ENCODE results near the gene GOLGA8T. TPM values are rescaled to one million over a fixed set of nuclear protein-coding genes. Genes with fewer than 3 reads are reported as not detected.
"Not testable (repeated sequence)": the region's sequence is repeated elsewhere in the genome, so short reads cannot be mapped to it uniquely, and the experiment has no call there.

The GOLGA8T gene, protein sequence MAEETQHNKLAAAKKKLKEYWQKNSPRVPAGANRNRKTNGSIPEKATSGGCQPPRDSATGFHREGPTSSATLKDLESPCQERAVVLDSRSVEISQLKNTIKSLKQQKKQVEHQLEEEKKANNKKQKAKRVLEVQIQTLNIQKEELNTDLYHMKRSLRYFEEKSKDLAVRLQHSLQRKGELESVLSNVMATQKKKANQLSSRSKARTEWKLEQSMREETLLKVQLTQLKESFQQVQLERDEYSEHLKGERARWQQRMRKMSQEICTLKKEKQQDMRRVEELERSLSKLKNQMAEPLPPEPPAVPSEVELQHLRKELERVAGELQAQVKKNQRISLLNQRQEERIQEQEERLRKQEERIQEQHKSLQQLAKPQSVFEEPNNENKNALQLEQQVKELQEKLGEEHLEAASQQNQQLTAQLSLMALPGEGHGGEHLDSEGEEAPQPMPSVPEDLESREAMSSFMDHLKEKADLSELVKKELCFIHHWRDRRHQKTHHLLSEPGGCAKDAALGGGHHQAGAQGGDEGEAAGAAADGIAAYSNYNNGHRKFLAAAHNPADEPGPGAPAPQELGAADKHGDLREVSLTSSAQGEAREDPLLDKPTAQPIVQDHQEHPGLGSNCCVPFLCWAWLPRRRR
- total RNA-seq (0.99 and 2.1 TPM in 2 replicates), polyA plus RNA-seq (not detected in 2 replicates)

DNA sequence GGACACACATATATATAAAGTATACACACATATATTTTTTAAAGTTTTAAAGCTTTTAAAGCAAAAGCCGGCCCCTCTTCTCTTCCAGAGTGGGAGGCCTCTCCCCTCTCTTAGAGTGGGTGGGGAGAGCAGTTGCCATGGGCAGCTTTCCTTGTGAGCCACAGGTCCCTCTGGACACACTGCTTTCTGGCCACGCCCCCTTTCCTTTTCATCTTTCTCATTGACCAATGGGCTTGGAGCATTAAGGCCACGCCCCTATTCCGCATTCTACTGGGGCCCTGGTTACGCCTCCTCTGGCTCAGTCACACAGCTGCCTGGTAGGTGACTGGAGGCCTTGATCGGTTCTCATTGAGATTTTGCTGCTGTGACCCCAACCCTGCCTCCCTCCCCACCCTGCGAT, at the start of gene GOLGA8T:
TSS of gene GOLGA8T (plus strand) at position 301 of the 400 bp plus-strand sequence. CDS start at position 399, 98 bp downstream.
- not testable (repeated sequence) for H3K4me1 ChIP-seq (ENCODE audit: low read depth); H3K4me3 ChIP-seq; H3K36me3 ChIP-seq; H3K27me3 ChIP-seq; H3K27ac ChIP-seq; H3K9me3 ChIP-seq (ENCODE audit: low read depth); DNase-seq (ENCODE audit: low read depth in 1 of 2, low spot score in 1 of 2)

DNA sequence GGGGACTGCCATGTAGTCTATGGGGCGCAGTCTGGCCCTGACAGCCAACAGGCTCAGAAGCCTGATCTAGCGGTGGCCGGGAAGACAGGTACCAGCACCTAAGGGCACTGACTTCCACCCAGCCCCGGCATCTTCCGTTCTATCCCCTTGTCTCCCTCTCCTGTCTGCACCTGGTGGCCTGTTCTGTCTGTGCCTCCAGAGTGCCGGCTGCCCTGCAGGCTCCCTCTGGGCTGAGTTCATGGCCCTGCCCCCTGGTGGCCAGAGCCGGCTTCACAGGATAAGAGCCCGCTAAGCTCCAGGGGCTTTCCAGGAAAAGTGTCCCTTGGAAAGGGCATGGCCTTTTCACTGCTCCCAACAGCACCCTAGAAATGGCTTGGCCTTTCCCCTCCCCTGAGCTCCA, 37.0 kb upstream of the GOLGA8T start:
- H3K4me1 ChIP-seq (ENCODE audit: low read depth); DNase-seq (ENCODE audit: low read depth in 1 of 2, low spot score in 1 of 2); H3K4me3 ChIP-seq; H3K9me3 ChIP-seq (ENCODE audit: low read depth); H3K27me3 ChIP-seq; H3K27ac ChIP-seq; H3K36me3 ChIP-seq: not testable (repeated sequence)

DNA sequence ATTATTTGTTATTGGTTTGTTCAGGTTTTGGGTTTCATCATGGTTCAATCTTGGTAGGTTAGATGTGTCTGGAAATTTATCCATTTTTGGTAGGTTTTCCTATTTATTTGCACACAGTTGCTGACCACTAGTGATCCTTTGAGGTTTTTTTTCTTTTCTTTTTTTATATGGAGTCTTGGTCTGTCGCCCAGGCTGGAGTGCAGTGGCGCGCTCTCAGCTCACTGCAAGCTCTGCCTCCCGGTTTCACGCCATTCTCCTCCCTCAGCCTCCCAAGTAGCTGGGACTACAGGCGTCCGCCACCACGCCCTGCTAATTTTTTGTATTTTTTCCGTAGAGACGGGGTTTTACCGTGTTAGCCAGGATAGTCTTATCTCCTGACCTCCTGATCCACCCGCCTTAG, 32.0 kb upstream of the GOLGA8T start:
- not testable (repeated sequence) for H3K27ac ChIP-seq; H3K9me3 ChIP-seq (ENCODE audit: low read depth); H3K36me3 ChIP-seq; H3K4me3 ChIP-seq; H3K4me1 ChIP-seq (ENCODE audit: low read depth); DNase-seq (ENCODE audit: low read depth in 1 of 2, low spot score in 1 of 2); H3K27me3 ChIP-seq

DNA sequence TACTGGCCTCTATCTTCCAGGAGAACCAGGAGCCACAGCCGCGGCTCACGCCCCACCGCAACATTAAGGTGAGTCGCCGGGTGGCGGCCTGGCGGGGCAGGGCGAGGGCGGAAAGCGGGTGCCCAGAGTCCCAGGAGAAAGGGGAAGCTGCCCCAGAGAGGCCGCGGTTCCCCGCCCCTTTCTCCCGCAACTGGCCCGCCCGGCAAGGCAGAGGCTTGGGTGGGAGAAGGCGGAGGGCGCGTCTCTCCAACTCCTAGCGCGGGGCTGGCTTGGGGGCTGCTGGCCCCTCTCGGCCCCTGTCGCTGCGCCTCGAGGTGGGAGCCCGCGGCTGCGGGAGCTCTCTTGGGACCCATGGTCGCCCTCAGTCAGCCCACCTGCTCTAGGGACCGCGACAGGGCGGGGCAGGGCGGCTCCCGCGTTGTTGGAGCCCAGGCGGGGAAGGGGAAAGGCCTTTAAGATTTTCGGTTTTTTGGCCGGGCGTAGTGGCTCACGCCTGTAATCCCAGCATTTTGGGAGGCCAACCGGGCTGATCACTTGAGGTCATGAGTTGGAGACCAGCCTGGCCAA, 30.8 kb upstream of the GOLGA8T start:
- peak overlapping the region; percentile 36 for H3K4me3 ChIP-seq
- not testable (repeated sequence) for H3K4me1 ChIP-seq (ENCODE audit: low read depth); H3K27me3 ChIP-seq; H3K27ac ChIP-seq; H3K36me3 ChIP-seq; DNase-seq (ENCODE audit: low read depth in 1 of 2, low spot score in 1 of 2); H3K9me3 ChIP-seq (ENCODE audit: low read depth)

DNA sequence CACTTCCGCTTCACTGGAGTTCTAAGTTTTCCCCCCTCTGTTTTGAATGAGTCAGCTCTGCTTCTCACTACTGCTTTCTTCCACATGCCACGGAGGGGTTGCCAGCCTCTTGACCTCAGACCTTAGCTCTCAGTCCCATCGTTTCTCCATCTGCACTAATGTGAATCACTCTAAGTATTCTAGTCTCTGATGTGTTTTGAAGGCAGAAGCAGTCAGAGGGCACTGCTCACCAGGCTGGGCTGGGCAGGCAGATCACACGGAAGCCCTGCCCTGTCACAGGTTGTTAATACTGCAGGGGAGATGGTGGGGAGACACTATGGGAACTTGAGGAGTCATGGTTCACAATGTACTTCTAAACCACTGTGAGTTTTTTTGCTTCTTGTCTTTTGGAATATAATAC, 24.3 kb upstream of the GOLGA8T start:
- H3K4me1 ChIP-seq (ENCODE audit: low read depth); H3K27ac ChIP-seq; H3K36me3 ChIP-seq; H3K4me3 ChIP-seq; H3K9me3 ChIP-seq (ENCODE audit: low read depth); DNase-seq (ENCODE audit: low read depth in 1 of 2, low spot score in 1 of 2); H3K27me3 ChIP-seq: not testable (repeated sequence)

DNA sequence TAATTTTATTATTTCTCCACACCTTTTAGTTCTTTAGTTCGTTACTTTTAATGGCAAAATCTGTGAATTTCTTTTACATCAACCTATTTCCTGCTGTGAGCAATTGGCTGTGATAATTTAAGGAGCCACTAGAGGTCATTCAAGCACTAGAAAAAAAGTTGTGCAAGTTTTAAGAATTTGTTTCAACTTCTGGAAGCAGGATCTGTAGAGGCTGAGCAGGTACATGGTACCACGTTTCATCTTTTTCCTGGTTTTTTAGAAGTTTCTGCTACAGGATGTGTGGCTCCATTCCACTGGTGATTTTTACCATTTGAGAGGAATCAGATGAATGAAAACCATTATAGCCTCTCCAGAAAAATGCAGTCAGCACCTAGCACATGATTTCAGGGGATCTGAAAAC, 4.8 kb upstream of the GOLGA8T start:
- not testable (repeated sequence) for H3K27me3 ChIP-seq; H3K4me1 ChIP-seq (ENCODE audit: low read depth); H3K36me3 ChIP-seq; H3K9me3 ChIP-seq (ENCODE audit: low read depth); H3K4me3 ChIP-seq; H3K27ac ChIP-seq
- TF ChIP-seq, protein P1, sequence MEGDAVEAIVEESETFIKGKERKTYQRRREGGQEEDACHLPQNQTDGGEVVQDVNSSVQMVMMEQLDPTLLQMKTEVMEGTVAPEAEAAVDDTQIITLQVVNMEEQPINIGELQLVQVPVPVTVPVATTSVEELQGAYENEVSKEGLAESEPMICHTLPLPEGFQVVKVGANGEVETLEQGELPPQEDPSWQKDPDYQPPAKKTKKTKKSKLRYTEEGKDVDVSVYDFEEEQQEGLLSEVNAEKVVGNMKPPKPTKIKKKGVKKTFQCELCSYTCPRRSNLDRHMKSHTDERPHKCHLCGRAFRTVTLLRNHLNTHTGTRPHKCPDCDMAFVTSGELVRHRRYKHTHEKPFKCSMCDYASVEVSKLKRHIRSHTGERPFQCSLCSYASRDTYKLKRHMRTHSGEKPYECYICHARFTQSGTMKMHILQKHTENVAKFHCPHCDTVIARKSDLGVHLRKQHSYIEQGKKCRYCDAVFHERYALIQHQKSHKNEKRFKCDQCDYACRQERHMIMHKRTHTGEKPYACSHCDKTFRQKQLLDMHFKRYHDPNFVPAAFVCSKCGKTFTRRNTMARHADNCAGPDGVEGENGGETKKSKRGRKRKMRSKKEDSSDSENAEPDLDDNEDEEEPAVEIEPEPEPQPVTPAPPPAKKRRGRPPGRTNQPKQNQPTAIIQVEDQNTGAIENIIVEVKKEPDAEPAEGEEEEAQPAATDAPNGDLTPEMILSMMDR (IDR thresholded peaks at IDR 0.05; ENCODE audit: low read depth, low read length): peak; percentile 7
- peak in 1 of 2 donors; percentile 11 for DNase-seq (ENCODE audit: low read depth in 1 of 2, low spot score in 1 of 2)

DNA sequence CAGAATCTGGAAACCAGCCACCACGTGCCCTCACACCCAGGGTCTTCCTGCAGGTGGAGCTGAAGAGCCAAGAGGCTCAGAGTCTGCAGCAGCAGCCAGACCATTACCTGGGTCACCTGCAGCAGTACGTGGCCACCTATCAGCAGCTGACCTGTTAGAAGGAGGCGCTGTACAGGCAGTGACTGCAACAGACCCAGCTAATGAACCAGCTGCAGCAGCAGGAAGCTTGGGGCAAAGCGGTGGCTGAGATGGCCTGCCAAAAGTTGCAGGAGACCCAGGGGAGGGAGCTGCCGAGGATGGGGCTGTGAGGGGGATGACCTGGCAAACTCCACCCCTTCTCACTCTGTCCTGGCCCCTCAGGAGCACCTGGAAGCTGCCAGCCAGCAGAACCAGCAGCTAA, 8.4 kb downstream of the GOLGA8T start:
- not testable (repeated sequence) for H3K4me3 ChIP-seq; H3K27me3 ChIP-seq; H3K27ac ChIP-seq; H3K36me3 ChIP-seq; H3K9me3 ChIP-seq (ENCODE audit: low read depth); DNase-seq (ENCODE audit: low read depth in 1 of 2, low spot score in 1 of 2); H3K4me1 ChIP-seq (ENCODE audit: low read depth)

DNA sequence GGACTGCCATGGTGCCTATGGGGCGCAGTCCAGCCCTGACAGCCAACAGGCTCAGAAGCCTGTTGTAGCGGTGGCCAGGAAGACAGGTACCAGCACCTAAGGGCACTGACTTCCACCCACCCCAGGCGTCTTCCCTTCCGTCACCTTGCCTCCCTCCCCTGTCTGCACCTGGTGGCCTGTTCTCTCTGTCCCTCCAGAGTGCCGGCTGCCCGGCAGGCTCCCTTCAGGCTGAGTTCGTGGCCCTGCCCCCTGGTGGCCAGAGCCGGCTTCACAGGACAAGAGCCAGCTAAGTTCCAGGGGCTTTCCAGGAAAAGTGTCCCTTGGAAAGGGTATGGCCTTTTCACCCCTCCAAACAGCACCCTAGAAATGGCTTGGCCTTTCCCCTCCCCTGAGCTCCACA, 15.0 kb downstream of the GOLGA8T start:
- not testable (repeated sequence) for H3K4me1 ChIP-seq (ENCODE audit: low read depth); H3K36me3 ChIP-seq; DNase-seq (ENCODE audit: low read depth in 1 of 2, low spot score in 1 of 2); H3K27me3 ChIP-seq; H3K4me3 ChIP-seq; H3K27ac ChIP-seq; H3K9me3 ChIP-seq (ENCODE audit: low read depth)

DNA sequence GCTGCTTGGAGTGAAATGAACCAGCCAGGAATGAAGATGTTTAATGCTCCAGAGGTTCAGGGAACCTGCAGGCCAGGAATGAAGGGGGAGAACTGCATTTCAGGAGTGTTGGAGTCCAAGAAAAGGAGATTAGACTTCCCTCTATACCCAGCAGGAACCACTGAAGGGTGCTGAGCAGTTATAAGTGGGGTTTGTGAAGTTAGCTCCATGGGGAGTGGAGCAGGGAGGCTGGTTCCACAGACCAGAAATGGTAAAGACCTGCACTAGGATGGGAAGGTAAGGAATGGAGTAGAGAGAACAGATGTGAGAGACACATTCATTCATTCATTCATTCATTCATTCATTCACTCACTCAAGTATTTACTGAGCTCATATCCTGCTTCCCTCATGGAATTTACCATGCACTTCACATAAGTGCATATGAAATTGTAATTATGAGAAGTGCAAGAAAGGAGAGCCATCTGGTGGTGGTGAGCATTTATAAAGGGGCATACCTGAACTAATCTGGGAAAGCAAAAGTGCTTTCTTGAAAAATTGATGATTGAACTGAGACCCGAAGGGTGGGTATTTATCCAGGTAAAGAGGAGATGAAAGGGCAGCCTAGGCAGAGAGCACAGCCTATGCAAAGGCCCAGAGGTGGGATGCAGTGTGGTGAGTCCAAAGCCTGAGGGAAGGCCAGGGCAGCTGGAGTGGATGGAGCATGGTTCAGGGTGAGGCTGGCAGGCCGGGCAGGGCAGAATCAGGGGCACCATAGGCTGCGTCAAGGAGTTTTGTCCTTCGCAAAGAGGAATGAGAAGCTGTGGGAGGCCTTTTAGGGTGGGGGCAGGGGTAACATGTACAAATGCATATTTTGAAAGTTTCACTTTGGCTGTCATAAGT, 27.9 kb downstream of the GOLGA8T start:
- not testable (repeated sequence) for DNase-seq (ENCODE audit: low read depth in 1 of 2, low spot score in 1 of 2); H3K4me3 ChIP-seq; H3K4me1 ChIP-seq (ENCODE audit: low read depth); H3K27me3 ChIP-seq; H3K27ac ChIP-seq; H3K36me3 ChIP-seq; H3K9me3 ChIP-seq (ENCODE audit: low read depth)

DNA sequence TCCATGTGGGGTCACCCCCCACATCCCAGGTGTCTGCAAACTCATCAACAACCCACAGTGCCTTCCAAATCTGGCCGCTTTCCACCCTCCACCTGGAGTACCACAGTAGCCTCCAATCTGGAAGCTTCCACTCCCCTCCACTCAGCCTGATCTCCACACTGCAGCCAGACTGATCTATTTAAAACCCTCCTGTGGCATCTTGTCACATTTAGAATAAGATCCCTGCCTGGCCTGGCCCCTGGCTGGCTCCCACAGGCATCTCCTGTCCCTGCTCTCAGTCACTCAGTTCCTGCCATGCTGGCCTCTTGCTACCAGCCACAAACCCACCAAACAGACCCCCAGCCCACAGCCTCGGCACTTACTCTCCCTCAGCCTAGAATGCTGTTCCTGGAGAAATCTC, 28.9 kb downstream of the GOLGA8T start:
- H3K27me3 ChIP-seq; H3K36me3 ChIP-seq; H3K9me3 ChIP-seq (ENCODE audit: low read depth); H3K4me1 ChIP-seq (ENCODE audit: low read depth); DNase-seq (ENCODE audit: low read depth in 1 of 2, low spot score in 1 of 2); H3K27ac ChIP-seq; H3K4me3 ChIP-seq: not testable (repeated sequence)

DNA sequence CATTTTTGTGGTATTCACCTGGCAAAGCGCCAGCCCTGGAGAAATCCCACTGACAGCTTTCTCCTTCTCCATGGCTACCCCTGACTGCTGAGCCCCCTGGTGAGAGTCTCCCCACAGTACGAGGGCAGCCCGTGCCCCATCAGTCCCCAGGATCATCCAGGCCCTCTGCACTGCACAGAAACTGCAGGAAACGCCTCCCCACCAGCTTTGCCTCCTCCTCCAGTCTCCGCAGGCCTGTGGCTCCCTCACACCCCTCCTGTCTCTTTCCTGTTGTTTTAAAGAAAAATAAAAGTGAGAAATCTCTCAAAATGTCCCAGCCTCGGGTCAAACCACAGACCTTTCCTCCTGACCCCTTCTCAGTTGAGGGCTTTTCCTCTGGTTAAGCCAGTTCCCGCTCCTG, 29.4 kb downstream of the GOLGA8T start:
- DNase-seq (ENCODE audit: low read depth in 1 of 2, low spot score in 1 of 2); H3K4me3 ChIP-seq; H3K36me3 ChIP-seq: not testable (repeated sequence)

DNA sequence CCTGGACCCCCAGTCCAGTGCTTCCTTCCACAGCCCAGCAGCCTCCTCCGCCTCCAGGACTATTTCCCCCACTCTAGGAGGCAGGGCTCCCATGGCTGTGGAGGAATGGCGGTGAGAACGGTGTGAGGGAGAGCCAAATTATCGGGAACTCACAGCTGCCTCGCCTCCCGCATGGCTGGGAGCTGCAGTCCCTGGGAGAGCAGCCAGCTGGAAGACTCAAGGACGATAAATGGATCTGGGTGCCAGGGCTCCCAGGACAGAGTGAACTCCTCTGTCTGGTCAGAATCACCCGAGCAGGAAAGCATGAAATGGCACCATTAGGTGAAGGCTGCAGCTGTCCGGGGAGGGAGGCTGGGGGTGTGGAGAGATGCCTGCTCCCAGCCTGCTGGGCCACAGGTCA, 32.6 kb downstream of the GOLGA8T start:
- H3K27ac ChIP-seq; H3K4me3 ChIP-seq; H3K4me1 ChIP-seq (ENCODE audit: low read depth); DNase-seq (ENCODE audit: low read depth in 1 of 2, low spot score in 1 of 2); H3K9me3 ChIP-seq (ENCODE audit: low read depth); H3K36me3 ChIP-seq; H3K27me3 ChIP-seq: not testable (repeated sequence)

More for the DNA sequence above, 29.4 kb downstream of the GOLGA8T start:
- not testable (repeated sequence) for H3K27me3 ChIP-seq; H3K27ac ChIP-seq; H3K9me3 ChIP-seq (ENCODE audit: low read depth); H3K4me1 ChIP-seq (ENCODE audit: low read depth)

Data from cardiac muscle cell (in vitro differentiated cells and primary cell).